DMS153 treated with DMSO at 0.1 percent for 48 hours (cell line): ENCODE measurements around the gene MRS2.

Experiments used
- DNase-seq: peaks from one replicate; lab custom pipeline; 2025; ENCODE audit not compliant: unreplicated experiment; lab: John Stamatoyannopoulos, UW

MRS2 gene

GRCh38 chr6:24460966-24461365 lies 58.2 kb downstream of the MRS2 start:
- no peak for DNase-seq

GRCh38 chr6:24464253-24465038 lies 61.7 kb downstream of the MRS2 start:
- no peak for DNase-seq

GRCh38 chr6:24469811-24470210 lies 67.1 kb downstream of the MRS2 start:
- no peak for DNase-seq

- DNase-seq: no peak
Measured at GRCh38 chr6:24472181-24472580, 69.4 kb downstream of the MRS2 start.
